Stomach (tissue), 9 donors: ENCODE results near the gene ZNF683. TPM values are rescaled to one million over a fixed set of nuclear protein-coding genes. Genes with fewer than 3 reads are reported as not detected.

Experiments
- DNase-seq, 2 donors: peaks; one replicate each; pipeline versions ENCODE4 v3.0.0 to v3.0.0-alpha.2; 2013 to 2019
- H3K27ac ChIP-seq, 5 donors: fragments of 200-600 bp in 4 of 5; sonication (generic) in 4 of 5; one replicate each; pipeline ENCODE4 v1.5.1; 2013 to 2019; ENCODE audit warnings: mild to moderate bottlenecking in 1 of 5, moderate library complexity in 1 of 5
- H3K27me3 ChIP-seq, 3 donors: fragments of 200-600 bp; sonication (generic); one replicate each; pipeline ENCODE4 v1.5.1; 2017 to 2019; ENCODE audit warnings: mixed run types in 1 of 3
- H3K36me3 ChIP-seq, 4 donors: fragments of 200-600 bp; sonication (generic); 1 replicate in 3 of 4; 2 replicates in 1 of 4; pipeline ENCODE4 v1.5.1; 2016 to 2019
- H3K4me1 ChIP-seq, 4 donors: fragments of 200-600 bp; sonication (generic); one replicate each; pipeline ENCODE4 v1.5.1; 2016 to 2019
- H3K4me3 ChIP-seq, 4 donors: fragments of 200-600 bp; sonication (generic) in 3 of 4; one replicate each; pipeline ENCODE4 v1.5.1; 2016 to 2019; ENCODE audit warnings: mild to moderate bottlenecking in 1 of 4
- H3K9me3 ChIP-seq, 4 donors: fragments of 200-600 bp; sonication (generic); one replicate each; pipeline ENCODE4 v1.5.1; 2016 to 2019
- CTCF ChIP-seq, 7 experiments: fragments of 450-650 bp in 4 of 7; fragments of 200-600 bp in 3 of 7; sonication (generic) in 3 of 7; IDR thresholded peaks; one replicate each; pipeline ENCODE4 v1.5.1; 2016 to 2019; ENCODE audit warnings: antibody characterized with exemption in 7 of 7, control low read depth in 2 of 7, mild to moderate bottlenecking in 1 of 7
- EP300 ChIP-seq: sonication (generic); formaldehyde crosslinking; IDR thresholded peaks from one replicate; pipeline ENCODE4 v1.6.1; 2017; ENCODE audit warnings: antibody characterized with exemption
- POLR2A ChIP-seq, 4 donors: fragments of 450-650 bp; IDR thresholded peaks; one replicate each; pipeline ENCODE4 v1.6.1; 2016; ENCODE audit warnings: antibody characterized with exemption in 4 of 4, control low read depth in 2 of 4, mild to moderate bottlenecking in 1 of 4, moderate library complexity in 1 of 4
- POLR2AphosphoS5 ChIP-seq, 3 donors: sonication (generic); formaldehyde crosslinking; IDR thresholded peaks; one replicate each; pipeline ENCODE4 v1.6.1; 2016; ENCODE audit warnings: antibody characterized with exemption in 3 of 3
- WGBS, 5 donors: extraction: QIAGEN DNeasy Blood & Tissue Kit in 3 of 5; methylation state at CpG; one replicate each; pipeline versions ENCODE4 v1.1.5 to v1.1.7; 2013 to 2018; 5-methylcytosine and 5-hydroxymethylcytosine counted together
- intact Hi-C: fragments of 100-400 bp; cut with DNase I; formaldehyde crosslinking; loops from one replicate; pipeline ENCODE4 v1.15.1; 2023; ENCODE audit warnings: low total_unique reads
- polyA plus RNA-seq, 3 donors: library from polyadenylated mRNA; stranded (reverse); fragments of 200-250 nt; gene quantifications; one replicate each; pipeline ENCODE4 v1.2.3, GENCODE V29; 2013
- total RNA-seq, 5 donors: library from RNA; depleted of rRNA; stranded (reverse); fragments of >200 nt; gene quantifications; one replicate each; pipeline versions ENCODE4 v1.1.0 to v1.2.3, GENCODE V29; 2014 to 2016
- donor health status: healthy with polysubstance abuse.
- donor health status: Bipolar disorder and iron deficiency.
- donor health status: healthy.

Gene ZNF683
- total and polyA plus RNA-seq, 8 donors = 0.25 to 3.6 (median 0.90) TPM; not detected in 4

- WGBS, 5 donors = 79 to 100% (median 85%) methylated on average over 2 of the region's 2 CpGs
- no peaks in the 10 kb centered on the region for H3K4me1 ChIP-seq
- H3K27me3 ChIP-seq = peaks cover 0 to 19% (median 0%) of the 10 kb centered on the region in 3 donors
- H3K4me3 ChIP-seq = no peak overlapping the region
- no peak overlapping the region for H3K27ac ChIP-seq
- no peaks in the 10 kb centered on the region for H3K36me3 ChIP-seq
- no peaks in the 10 kb centered on the region for H3K9me3 ChIP-seq
- no peak for DNase-seq
- intact Hi-C loops = no loop called here
- TF ChIP-seq POLR2A (IDR thresholded peaks at IDR 0.05) (no peak), POLR2AphosphoS5 (IDR thresholded peaks at IDR 0.05) (no peak), EP300 (no peak), CTCF (IDR thresholded peaks at IDR 0.05) (no peak)
Observed at GRCh38 chr1:26350343-26350700, 22.2 kb downstream of the ZNF683 start.

- H3K9me3 ChIP-seq = no peaks in the 10 kb centered on the region
- 89 to 93% (median 90%) methylated on average over 4 to 5 of the region's 5 CpGs for WGBS, 5 donors
- no peaks in the 10 kb centered on the region for H3K36me3 ChIP-seq
- peaks cover 0 to 16% (median 0%) of the 10 kb centered on the region in 3 donors for H3K27me3 ChIP-seq
- no peak for TF ChIP-seq POLR2AphosphoS5 (IDR thresholded peaks at IDR 0.05)
- intact Hi-C loops = no loop called here
- DNase-seq = no peak
- H3K4me1 ChIP-seq = no peaks in the 10 kb centered on the region
- H3K27ac ChIP-seq = no peak overlapping the region
- no peak overlapping the region for H3K4me3 ChIP-seq
Observed at GRCh38 chr1:26349877-26350244, 22.7 kb downstream of the ZNF683 start.

GRCh38 chr1:26349188-26349876, 23.2 kb downstream of the ZNF683 start:
- DNase-seq = no peak
- no peak for TF ChIP-seq POLR2AphosphoS5 (IDR thresholded peaks at IDR 0.05)
- no peak for TF ChIP-seq CTCF (IDR thresholded peaks at IDR 0.05)
- no peak for TF ChIP-seq EP300
- no peak for TF ChIP-seq POLR2A (IDR thresholded peaks at IDR 0.05)
- Histone ChIP-seq H3K4me3 (no peak overlapping the region), H3K4me1 (no peaks in the 10 kb centered on the region), H3K9me3 (no peaks in the 10 kb centered on the region), H3K27me3 (peaks cover 0 to 16% (median 0%) of the 10 kb centered on the region in 3 donors), H3K27ac (no peak overlapping the region), H3K36me3 (no peaks in the 10 kb centered on the region)
- intact Hi-C loops = no loop called here
- 80 to 86% (median 83%) methylated on average over 7 of the region's 7 CpGs for WGBS, 5 donors

DNA sequence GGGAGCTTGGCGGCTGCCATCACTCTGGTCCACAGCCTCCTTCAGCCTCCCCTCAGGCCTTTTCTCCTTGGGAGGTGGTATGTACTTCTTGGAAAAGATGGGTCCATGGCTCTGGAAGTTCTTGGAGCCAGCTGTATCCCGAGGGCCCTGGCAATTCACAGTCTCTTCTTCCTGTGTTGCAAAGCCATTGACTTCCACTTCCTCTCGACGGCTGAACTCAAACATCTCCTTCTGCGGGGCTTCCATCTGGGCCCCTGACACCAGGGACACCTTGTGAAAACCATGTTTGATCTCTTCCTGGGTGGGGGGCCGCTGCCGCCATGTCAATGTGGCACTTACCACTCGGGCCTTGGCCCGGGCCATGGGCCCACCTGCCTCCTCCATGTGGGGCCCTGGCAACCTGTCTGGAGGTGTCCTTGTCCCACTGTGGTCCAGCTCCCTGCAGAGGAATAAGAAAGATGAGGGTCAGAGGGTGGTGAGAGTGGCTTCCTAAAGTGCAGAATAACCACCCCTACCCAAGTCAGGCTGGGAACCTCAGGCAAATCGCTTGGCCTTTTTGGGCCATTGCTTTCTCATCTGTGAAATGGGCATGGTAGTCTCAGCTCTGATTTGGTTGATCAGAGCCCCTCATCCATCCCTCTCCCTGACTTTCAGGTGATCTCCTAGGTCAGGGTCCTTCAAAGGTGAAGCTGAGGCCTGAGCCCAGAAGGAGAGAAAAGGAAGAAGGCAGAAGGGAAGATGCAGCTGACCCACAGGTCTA, 26.1 kb downstream of the ZNF683 start:
- Histone ChIP-seq H3K9me3 (no peaks in the 10 kb centered on the region), H3K27ac (no peak overlapping the region), H3K27me3 (peaks cover 0 to 23% (median 0%) of the 10 kb centered on the region in 3 donors), H3K36me3 (no peaks in the 10 kb centered on the region), H3K4me1 (no peaks in the 10 kb centered on the region), H3K4me3 (no peak overlapping the region)
- 75 to 81% (median 78%) methylated on average over 8 to 10 of the region's 10 CpGs for WGBS, 5 donors
- TF ChIP-seq POLR2A (IDR thresholded peaks at IDR 0.05) (no peak), POLR2AphosphoS5 (IDR thresholded peaks at IDR 0.05) (no peak), CTCF (IDR thresholded peaks at IDR 0.05) (no peak), EP300 (no peak)
- no peak for DNase-seq
- intact Hi-C loops = no loop called here

GRCh38 chr1:26345718-26346117, 26.8 kb downstream of the ZNF683 start:
- Histone ChIP-seq H3K36me3 (no peaks in the 10 kb centered on the region), H3K27ac (no peak overlapping the region), H3K27me3 (peaks cover 0 to 23% (median 0%) of the 10 kb centered on the region in 3 donors), H3K4me1 (no peaks in the 10 kb centered on the region), H3K9me3 (no peaks in the 10 kb centered on the region), H3K4me3 (no peak overlapping the region)
- no peak for DNase-seq
- WGBS, 5 donors = 64 to 88% (median 85%) methylated on average over 2 to 15 of the region's 15 CpGs
- TF ChIP-seq CTCF (IDR thresholded peaks at IDR 0.05) (no peak), EP300 (no peak), POLR2AphosphoS5 (IDR thresholded peaks at IDR 0.05) (no peak), POLR2A (IDR thresholded peaks at IDR 0.05) (no peak)
- intact Hi-C loops = no loop called here
